GF-D8 (cell line): ENCODE measurements around the gene MORF4L1.
"Not testable (repeated sequence)": the region's sequence is repeated elsewhere in the genome, so short reads cannot be mapped to it uniquely, and the experiment has no call there.

ENCODE experiments used
- DNase-seq: peaks from one replicate; lab custom pipeline; 2025; lab: John Stamatoyannopoulos, UW

MORF4L1 gene, protein sequence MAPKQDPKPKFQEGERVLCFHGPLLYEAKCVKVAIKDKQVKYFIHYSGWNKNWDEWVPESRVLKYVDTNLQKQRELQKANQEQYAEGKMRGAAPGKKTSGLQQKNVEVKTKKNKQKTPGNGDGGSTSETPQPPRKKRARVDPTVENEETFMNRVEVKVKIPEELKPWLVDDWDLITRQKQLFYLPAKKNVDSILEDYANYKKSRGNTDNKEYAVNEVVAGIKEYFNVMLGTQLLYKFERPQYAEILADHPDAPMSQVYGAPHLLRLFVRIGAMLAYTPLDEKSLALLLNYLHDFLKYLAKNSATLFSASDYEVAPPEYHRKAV

DNA sequence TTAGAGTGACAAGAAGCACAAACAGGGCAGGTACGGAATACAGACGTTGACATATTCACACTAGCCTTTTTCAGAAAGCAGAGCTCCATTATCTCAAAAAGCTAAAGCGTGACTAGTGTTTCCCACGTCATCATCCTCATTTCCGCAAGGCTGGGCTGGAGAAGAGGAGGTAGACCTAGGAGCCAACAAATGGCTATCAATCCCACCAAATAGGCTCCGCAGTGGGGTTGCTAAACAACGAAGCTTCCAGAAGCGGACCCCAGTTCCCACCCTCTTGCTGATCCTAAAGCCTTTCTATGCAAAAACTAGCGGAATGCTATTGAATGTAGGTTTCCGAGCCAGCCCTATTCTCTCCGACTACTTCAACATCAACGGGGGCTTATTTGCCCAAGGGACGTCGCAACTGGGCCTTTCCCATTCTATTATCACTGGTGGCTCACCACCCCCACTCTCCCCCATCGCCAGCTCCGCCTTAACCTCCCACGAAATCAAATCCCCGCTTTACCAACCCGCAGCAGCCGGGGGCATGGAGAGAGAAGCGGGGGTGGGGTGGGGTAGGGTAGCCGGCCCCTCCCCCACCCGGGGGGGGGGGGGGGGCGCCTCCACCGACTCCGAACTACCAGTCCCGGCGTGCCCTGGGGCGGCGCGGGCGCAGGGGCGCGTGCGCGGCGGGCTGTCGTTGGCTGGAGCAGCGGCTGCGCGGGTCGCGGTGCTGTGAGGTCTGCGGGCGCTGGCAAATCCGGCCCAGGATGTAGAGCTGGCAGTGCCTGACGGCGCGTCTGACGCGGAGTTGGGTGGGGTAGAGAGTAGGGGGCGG is at the start of gene MORF4L1:
TSS of gene MORF4L1 (plus strand) at position 736 of the 817 bp plus-strand sequence. CDS start 128 bp downstream, outside the sequence.
- DNase-seq, result peak; percentile 82

DNA sequence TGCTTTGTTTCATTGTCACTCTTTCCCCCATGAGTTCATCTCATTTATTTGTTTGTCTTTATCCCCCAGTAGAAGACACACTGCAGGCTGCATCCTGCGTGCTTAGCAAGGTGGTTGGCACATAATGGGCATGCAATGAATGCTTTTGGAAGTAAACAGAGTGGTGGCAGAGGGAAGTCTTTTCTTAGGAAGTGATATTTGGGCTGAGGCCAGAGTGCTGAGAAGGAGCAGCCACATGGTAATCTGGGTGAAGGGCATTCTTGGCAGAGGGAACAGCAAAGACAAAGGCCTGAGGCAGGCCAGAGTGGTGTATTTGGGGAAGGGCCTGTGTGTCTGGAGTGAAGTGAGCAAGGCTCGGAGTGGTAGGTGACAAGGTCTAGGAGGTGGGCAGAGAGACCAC is 43.8 kb upstream of the MORF4L1 start:
- DNase-seq, result no peak

DNA sequence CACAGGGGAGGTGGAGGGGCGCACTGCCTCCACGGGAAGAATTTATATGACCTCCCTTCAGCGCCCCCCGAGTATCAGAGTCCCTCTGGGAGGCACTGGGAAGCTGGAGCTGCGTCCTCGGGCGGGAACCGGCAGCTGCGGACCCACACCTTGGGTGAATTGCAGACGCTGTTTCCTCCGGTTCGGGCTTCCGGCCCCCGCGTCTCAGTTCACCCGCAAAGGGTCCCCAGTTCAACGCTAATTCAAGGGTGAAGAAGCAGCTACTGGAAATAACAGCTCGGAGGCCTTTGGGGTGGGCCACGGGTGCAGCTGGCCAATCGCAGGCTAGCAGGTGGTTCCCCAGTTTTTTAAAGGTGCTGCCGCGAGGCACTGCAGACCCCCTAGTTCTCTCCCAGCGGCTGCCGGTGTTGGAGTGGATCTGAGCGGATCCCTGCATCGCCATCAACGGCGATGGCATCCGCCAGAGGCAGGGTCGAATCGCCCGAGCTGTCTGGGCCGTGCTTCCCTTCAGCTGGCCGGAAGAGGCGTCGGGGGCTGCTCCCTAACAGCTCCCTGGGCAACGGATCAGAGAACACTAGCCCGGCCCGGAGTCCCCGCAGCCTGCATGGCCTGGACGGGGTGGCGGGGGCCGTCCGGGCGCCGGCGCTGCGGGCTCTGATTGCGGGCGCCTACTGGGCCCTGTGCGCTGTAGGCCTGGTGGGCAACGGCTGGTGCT is 42.0 kb upstream of the MORF4L1 start:
- DNase-seq, result no peak

DNA sequence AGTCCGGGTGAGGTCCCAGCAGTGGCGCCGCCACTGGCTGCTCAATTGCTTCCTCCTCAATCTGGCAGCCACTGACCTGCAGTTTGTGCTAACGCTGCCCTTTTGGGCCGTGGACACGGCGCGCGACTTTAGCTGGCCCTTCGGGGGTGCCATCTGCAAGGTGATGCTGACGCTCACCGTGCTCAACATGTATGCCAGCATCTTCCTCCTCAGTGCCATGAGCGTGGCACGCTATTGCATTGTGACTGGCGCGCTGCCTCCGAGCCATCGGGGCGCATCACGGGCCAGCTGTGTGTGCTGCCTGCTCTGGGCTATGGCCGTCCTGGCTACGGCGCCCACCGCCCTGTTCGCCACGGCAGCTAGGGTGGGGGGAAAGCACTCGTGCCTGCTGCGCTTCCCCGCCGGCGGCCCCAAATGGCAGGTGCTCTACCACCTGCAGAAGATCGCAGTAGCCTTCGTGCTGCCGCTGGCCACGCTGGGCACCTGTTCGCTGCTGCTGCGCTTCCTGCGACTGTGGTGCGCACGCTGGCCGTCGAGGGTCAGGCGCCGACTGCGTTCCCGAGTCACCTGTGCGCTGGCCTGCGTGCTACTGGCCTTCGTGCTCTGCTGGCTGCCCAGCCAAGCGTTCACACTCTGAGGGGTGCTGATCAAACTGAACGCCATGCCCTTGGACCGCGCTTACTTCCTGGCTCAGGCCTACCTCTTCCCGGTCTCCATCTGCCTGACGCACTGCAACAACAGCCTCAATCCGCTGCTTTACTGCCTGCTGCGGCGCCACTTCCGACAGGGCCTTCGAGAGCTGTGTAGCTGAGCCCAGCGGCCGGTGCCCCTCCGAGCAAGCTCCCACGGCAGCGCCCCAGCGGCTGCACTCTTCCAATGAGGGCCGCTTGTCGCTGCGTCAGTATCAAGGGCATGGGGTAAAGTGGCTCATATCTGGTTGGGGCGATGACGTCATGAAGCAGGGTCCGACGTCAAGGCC is 41.2 kb upstream of the MORF4L1 start:
- no peak for DNase-seq

DNA sequence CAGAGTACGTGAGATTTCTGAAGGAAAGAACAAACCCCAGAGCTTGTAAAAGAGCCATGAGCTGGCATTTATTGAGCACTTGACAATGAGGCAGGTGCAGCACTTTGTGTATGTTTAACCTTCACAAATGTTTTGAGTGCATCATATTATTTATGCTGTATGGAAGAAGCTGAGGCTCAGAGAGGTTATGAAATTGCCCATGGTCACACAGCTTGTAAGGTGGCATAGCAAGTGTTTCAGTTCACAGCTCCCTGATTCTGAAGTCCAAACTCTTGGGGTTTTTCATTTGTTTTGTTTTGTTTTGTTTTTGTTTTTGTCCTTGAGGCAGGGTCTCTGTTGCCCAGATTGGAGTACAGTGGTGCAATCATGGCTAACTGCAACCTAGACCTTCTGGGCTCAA is 36.4 kb upstream of the MORF4L1 start:
- no peak for DNase-seq

DNA sequence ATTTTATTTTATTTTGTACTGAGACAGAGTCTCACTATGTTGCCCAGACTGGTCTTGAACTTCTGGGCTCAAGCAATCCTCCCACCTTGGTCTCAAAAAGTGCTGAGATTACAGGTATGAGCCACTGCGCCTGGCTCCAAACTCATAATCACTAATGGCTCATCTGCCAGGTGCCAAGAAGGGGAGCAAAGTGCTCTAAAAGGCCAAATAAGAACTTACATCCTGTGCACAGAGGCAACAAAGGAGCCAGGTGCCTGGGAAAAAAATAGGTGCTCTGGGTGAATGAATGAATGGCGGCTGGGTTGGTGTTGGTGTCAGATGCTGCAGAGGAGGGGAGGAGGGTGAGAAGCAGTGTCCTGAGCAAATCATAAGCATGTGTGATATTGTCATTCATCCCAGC is 35.6 kb upstream of the MORF4L1 start:
- no peak for DNase-seq

DNA sequence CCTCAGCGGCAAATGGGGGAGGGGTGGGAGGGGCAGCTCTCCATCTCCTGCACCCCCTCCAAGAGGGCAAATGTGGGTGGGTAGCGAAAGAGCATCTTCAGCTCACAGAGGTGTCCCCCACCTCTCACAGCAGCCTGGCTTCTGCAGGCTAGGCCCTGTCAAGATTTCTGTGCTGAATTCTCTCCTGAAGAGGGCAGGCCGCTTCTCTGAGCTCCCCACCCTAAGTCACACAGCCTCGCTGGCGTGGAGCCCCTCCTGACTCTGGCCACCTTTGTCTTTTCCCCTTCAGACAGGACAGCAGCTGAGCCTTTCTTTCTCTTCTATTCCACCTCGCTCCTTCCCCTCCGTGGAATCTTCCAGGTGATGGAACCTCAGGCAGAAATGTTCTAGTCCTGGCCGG is 35.1 kb upstream of the MORF4L1 start:
- no peak for DNase-seq

DNA sequence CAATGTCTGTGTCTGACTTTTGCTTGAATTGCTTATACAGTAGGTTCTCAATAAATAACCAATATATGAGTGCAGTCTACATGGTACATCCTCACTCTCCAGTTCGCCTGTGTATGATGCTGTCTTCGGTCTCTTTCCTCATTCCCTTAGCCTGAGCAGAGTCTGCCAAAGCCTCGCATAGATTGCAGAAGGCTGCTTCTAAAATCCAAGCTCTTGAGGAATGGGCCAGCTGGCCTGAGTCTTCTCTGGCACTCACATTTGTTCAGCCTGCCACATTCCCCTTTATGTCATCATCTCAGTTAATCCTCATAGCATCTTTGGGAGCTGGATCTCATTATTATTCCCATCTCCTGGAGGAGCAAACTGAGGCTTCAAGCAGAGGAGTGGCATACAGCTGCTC is 34.2 kb upstream of the MORF4L1 start:
- no peak for DNase-seq

DNA sequence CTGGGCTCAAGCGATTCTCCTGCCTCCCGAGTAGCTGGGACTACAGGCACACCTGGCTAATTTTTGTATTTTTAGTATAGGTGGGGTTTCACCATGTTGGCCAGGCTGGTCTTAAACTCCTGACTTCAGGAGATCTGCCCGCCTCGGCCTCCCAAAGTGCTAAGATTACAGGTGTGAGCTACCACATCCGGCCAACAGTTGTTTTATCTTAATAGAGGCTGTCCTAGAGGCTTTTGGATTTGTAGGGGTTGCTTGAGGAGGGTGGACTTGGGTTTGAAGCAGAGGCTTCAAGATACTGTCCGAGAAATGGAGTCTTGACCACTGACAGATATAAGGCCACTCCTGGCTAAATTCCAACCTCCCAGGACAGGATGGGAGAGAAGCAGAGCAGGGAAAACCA is 33.5 kb upstream of the MORF4L1 start:
- DNase-seq, result not testable (repeated sequence)

DNA sequence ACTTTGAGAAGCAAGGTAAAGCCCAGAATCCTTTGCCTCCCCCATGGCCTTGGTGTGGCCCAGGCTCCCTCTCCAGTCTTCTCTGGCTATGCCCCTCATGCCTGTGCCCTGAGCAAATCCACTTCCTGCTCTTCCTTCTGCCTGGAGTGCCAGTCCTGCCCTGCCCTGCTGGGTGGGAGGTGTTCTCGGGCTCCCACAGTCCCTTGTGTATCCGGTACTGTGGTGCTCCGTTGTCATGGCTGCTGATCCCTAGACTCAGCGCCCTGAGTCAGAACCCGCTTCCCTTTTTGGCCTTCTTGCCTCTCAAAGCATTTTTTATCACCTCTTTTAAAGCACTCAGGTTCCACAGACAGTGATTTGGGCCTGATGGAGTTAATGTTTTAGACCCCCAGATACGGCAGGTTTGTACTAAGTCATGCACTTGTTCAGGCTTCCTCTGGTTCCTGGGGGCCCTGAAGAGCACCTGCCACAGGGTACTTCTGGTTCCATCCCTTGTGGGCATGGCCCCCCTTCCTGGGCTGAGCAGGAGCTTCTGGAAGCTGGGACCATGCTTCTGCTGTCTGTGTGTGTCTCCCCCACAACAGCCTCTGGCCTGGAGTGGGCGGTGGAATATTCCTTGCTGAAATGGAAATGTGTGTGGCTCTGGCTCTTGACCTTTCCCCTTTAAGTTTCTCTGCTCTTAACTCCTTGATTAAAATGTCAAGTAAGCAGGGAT is 31.9 kb upstream of the MORF4L1 start:
- no peak for DNase-seq

DNA sequence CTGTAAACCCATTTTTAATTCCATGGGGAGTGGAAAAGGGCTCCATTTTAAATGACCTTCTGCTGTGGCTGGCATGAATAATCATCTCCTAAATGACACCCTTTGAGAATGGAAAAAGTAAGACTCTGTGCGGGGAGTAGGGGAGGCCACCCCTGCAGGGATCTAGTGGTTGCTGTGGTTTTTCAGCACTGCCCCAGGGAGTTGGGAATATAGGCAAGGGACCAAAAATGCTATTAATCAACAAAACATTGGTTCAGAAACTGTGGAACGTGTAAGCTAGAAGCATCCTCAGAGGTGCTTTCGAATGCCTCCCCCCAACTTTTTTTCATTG is 31.3 kb upstream of the MORF4L1 start:
- DNase-seq, result no peak

DNA sequence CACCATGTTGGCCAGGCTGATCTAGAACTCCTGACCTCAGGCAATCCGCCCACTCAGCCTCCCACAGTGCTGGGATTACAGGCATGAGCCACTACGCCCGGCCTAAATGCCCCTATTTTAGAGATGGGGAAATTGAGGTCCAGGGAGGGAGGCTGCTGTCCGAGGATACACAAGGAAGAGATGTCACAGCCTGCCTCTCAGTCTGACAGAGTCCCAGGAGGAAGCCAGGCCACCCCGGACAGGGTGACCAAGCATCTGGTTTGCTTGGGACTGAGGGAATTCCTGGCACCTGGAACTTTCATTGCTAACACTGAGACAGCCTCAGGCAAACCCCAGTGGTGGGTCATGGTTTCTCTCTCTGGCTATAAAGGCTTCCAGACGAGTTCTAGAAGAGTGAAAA is 30.8 kb upstream of the MORF4L1 start:
- no peak for DNase-seq

DNA sequence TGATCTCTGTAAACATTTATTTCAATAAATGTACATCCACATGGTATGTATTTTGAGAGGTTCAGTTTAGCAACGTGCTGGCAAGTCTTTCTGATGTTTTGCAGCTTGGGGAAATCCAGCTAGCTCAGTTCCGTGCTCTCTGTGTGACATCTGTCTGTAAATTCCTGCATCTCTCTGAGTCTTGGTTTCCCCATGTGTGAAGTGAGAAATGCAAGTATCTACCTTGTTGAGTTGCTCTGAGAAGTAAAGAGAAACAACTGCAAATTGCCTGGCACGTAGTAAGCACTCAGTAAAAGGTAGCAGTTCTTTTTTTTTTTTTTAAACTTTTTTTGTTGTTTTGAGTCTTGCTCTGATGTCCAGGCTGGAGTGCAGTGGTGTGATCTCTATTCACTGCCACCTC is 30.2 kb upstream of the MORF4L1 start:
- DNase-seq, result no peak

DNA sequence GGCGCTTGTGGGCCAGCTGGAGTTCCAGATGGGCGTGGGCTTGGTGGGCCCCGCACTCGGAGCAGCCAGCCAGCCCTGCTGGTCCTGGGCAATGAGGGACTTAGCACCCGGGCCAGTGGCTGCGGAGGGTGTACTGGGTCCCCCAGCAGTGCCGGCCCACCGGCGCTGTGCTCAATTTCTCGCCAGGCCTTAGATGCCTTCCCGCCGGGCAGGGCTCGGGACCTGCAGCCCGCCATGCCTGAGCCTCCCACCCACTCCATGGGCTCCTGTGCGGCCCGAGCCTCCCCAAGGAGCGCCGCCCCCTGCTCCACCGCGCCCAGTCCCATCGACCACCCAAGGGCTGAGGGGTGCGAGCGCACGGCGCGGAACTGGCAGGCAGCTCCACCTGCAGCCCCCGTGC is 25.8 kb upstream of the MORF4L1 start:
- DNase-seq, result not testable (repeated sequence)

DNA sequence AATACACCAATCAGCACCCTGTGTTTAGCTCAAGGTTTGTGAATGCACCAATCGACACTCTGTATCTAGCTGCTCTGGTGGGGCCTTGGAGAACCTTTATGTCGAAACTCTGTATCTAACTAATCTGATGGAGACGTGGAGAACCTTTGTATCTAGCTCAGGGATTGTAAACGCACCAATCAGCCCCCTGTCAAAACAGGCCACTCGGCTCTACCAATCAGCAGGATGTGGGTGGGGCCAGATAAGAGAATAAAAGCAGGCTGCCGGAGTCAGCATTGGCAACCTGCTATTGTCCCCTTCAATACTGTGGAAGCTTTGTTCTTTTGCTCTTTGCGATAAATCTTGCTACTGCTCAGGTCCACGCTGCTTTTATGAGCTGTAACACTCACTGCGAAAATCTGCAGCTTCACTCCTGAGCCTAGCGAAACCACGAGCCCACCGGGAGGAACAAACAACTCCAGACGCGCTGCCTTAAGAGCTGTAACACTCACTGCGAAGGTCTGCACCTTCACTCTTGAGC is 25.2 kb upstream of the MORF4L1 start:
- not testable (repeated sequence) for DNase-seq

DNA sequence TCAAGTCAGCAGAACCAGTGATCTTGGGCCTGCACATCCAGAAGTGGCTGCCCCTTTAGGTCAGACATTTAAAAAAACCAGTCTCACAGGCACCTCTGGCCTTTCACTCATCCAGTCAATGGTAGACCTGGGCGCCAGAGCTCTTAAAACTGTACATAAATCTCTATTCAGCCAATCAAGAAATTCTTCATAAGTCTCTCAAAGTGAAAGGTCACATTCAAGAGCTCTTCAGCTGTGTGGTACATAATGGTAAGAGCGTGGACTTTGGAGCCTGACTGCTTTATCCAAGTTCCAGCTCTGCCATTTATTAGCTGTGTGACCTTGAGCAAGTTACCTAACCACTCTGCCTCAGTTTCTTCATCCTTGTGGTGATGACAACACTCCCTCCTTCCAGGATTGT is 22.3 kb upstream of the MORF4L1 start:
- DNase-seq, result no peak

DNA sequence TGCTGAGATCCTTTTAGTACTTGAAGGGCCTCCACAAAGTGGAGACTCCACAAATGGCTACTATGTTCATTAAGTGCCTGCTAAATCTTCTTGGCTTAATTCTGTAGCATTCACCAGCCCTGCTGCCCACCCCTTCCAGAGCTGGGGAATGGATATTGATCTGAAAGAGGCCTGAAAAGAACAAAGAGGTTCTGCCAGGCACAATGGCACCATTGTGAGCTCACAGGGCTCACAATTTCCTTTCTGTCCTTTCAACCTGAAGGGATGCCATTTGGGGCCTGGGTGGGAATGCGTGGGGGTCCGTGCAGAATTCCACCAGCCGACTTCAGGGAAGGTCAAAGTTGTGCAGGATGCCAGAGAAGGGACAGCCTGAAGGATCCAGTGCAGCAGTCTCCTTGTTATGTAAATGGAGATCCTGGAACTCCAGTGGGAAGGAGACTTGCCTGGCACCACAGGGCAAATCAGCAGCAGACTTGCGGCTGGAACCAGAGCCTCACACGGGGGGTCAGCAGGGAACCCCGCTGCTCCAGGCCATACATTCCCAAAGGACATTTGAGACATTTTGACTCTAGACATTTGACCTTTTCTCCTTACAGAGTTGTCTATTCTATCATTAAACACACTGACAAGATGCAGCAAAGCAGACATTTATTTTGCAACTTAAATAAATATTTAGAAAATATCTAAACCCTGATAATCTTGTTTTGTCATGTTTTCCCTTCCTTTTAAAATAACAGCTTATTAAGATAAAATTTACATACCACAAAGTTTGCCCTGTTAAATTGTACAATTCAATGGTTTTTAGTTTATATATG is 21.5 kb upstream of the MORF4L1 start:
- DNase-seq, result no peak

DNA sequence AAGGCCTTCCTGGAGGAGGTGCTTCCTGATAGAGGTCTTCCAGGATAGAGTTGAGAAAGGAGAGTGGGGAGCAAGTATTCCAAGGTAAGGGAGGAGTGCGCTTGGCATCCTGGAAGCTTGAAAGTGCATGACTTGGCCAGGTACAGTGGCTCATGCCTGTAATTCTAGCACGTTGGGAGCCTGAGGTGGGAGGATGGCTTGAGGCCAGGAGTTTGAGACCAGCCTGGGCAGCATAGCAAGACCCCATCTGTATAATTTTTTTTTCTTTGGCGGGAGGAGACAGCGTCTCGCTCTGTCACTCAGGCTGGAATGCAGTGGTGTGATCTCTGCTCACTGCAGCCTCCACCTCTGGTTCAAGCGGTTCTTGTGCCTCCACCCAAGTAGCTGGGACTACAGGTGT is 19.2 kb upstream of the MORF4L1 start:
- no peak for DNase-seq

DNA sequence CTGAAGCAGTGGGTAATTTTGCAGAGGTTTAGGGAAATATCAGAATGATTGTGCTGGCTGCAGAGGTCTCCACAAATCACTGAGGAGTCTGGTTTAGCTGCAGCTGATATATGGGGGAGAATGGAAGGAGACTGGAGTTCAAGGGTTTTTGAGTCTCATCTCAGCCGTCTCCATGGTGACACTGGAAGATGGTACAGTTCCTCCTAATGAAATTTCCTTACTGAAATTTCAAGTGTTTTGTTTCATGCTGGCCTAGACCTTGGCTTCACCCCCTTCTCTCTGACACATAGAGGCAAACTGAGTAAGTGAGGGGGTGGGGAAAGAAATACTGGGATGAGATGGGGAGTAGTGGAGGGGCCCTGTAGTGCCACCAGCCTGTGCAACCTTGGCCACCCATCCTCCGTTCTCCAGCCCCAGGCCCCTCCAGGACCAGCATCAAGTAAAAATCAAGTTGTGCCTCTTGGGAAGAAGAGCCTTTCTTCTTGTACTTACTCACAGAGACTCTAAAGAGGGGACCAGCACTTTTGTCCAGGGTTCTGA is 17.8 kb upstream of the MORF4L1 start:
- no peak for DNase-seq

DNA sequence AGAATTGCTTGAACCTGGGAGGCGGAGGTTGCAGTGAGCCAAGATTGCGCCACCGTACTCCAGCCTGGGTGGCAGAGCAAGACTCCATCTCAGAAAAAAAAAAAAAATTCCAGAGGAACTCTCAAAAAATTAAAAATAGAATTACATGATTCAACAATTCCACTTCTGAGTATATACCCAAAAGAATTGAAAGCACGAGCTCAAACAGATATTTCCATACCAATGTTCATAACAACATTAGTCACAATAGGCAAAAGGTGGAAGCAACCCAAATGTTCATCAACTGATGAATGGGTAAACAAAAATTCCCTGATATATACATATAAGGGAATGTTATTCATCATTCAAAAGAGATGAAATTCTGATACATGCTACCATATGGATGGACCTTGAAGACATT is 16.9 kb upstream of the MORF4L1 start:
- no peak for DNase-seq
